Central memory CD8-positive, alpha-beta T cell (primary cell): Measurements from ENCODE around the gene HLA-G.
"Not testable (repeated sequence)": the region's sequence is repeated elsewhere in the genome, so short reads cannot be mapped to it uniquely, and the experiment has no call there.

Source experiments
- ATAC-seq: fragments of 150-1000 bp; cut with Tn5 transposase; replicated peaks from 2 replicates; pipeline ENCODE4 v1.10.0; 2022; ENCODE audit warnings: mild to moderate bottlenecking, moderate FRiP score, moderate number of reproducible peaks; ENCODE audit not compliant: poor library complexity, severe bottlenecking; ENCODE audit errors: extremely low read depth
- DNase-seq, 2 donors: peaks; one replicate each; pipeline ENCODE4 v3.0.0; 2021; ENCODE audit warnings: low spot score in 2 of 2
- H3K27ac Mint-ChIP-seq: one replicate; pipeline ENCODE4 v1.8.0; 2022; ENCODE audit warnings: low read depth, mild to moderate bottlenecking, moderate library complexity, mixed read lengths
- H3K27me3 Mint-ChIP-seq: one replicate; pipeline ENCODE4 v1.8.0; 2022; ENCODE audit warnings: mixed read lengths
- H3K36me3 Mint-ChIP-seq: one replicate; pipeline ENCODE4 v1.8.0; 2022; ENCODE audit warnings: mild to moderate bottlenecking, moderate library complexity, mixed read lengths; ENCODE audit not compliant: insufficient read depth
- H3K4me1 Mint-ChIP-seq: one replicate; pipeline ENCODE4 v1.8.0; 2022; ENCODE audit warnings: mixed read lengths
- H3K4me3 Mint-ChIP-seq: one replicate; pipeline ENCODE4 v1.8.0; 2022; ENCODE audit warnings: mild to moderate bottlenecking, moderate library complexity, mixed read lengths
- H3K9me3 Mint-ChIP-seq: one replicate; pipeline ENCODE4 v1.8.0; 2022; ENCODE audit warnings: mixed read lengths

Gene HLA-G

DNA sequence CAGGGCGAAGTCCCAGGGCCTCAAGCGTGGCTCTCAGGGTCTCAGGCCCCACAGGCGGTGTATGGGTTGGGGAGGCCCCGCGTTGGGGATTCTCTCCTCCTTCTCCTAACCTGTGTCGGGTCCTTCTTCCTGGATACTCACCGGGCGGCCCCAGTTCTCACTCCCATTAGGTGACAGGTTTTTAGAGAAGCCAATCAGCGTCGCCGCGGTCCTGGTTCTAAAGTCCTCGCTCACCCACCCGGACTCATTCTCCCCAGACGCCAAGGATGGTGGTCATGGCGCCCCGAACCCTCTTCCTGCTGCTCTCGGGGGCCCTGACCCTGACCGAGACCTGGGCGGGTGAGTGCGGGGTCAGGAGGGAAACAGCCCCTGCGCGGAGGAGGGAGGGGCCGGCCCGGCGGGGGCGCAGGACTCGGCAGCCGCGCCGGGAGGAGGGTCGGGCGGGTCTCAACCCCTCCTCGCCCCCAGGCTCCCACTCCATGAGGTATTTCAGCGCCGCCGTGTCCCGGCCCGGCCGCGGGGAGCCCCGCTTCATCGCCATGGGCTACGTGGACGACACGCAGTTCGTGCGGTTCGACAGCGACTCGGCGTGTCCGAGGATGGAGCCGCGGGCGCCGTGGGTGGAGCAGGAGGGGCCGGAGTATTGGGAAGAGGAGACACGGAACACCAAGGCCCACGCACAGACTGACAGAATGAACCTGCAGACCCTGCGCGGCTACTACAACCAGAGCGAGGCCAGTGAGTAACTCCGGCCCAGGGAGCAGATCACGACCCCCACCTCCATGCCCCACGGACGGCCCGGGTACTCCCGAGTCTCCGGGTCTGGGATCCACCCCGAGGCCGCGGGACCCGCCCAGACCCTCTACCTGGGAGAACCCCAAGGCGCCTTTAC is at the start of gene HLA-G:
TSS of gene HLA-G (plus strand) at position 247 of the 892 bp plus-strand sequence. CDS start at position 267, 20 bp downstream.
- peaks cover 85% of the 10 kb centered on the region for H3K27me3 Mint-ChIP-seq
- H3K4me3 Mint-ChIP-seq, result peak within 1 kb of the TSS; percentile 24
- H3K4me1 Mint-ChIP-seq, result no peaks in the 10 kb centered on the region
- ATAC-seq (no peak), DNase-seq (no peak)
- no peaks in the 10 kb centered on the region for H3K9me3 Mint-ChIP-seq
- H3K27ac Mint-ChIP-seq, result no peak within 1 kb of the TSS
- H3K36me3 Mint-ChIP-seq, result peaks cover 2% of the 10 kb centered on the region

DNA sequence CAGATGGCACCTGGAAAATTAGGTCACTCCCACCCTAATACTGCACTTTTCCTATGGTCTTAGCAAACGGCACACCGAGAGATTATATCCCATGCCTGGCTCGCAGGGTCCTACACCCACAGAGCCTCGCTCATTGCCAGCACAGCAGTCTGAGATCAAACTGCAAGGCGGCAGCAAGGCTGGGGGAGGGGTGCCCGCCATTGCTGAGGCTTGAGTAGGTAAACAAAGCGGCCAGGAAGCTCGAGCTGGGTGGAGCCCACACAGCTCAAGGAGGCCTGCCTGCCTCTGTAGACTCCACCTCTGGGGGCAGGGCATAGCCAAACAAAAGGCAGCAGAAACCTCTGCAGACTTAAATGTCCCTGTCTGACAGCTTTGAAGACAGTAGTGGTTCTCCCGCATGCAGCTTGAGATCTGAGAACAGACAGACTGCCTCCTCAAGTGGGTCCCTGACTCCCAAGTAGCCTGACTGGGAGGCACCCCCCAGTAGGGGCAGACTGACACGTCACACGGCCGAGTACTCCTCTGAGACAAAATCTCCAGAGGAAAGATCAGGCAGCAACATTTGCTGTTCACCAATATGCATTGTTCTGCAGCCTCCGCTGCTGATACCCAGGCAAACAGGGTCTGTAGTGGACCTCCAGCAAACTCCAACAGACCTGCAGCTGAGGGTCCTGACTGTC is 47.5 kb upstream of the HLA-G start:
- H3K9me3 Mint-ChIP-seq, DNase-seq, H3K4me1 Mint-ChIP-seq, ATAC-seq, H3K36me3 Mint-ChIP-seq, H3K4me3 Mint-ChIP-seq, H3K27ac Mint-ChIP-seq: not testable (repeated sequence)
- H3K27me3 Mint-ChIP-seq, result peaks cover 76% of the 10 kb centered on the region

DNA sequence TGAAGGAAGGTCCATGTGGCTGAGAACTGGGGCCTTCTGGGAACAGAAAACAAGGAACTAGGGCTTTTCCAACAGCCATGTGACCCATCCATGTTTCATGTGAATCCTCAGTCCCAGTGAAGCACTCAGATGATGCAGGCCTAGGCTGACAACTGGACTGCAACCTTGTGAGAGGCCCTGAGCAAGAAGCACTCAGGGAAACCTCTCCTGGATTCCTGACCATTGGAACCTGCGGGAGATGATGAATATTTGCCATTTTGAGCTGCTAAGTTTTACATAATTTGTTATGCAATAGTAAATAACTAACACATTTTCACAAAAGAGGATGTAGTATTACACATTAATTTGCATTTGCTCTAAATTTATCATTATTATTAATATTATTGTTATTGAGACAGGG is 38.4 kb upstream of the HLA-G start:
- ATAC-seq, result no peak
- Mint-ChIP-seq H3K4me1 (peaks cover 20% of the 10 kb centered on the region), H3K27me3 (peaks cover 37% of the 10 kb centered on the region), H3K36me3 (peaks cover 2% of the 10 kb centered on the region), H3K4me3 (no peak overlapping the region), H3K9me3 (no peaks in the 10 kb centered on the region), H3K27ac (no peak overlapping the region)
- DNase-seq, result no peak

GRCh38 chr6:29790626-29791025 is 37.0 kb upstream of the HLA-G start:
- Mint-ChIP-seq H3K27me3 (peaks cover 45% of the 10 kb centered on the region), H3K4me1 (peaks cover 20% of the 10 kb centered on the region), H3K4me3 (peak overlapping the region; percentile 86), H3K36me3 (peaks cover 2% of the 10 kb centered on the region), H3K9me3 (no peaks in the 10 kb centered on the region), H3K27ac (no peak overlapping the region)
- DNase-seq (no peak), ATAC-seq (no peak)

DNA sequence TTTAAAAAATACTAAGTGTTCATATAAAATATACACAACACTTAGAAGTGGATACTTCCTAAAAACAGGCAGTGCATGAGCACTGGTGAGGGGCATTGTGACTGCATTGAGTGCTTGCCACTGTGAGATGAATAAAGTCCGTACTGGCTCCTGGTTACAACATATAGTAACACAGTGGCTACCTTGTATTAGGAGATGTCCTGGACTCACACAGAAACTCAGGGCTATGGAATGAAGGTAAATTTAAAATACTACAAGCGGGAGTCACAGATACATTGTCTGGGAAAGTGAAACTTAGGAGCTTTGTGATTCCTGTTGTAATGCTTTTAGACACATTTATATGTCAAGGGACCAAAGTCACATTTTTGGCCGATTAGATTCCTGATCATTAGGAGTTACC is 36.5 kb upstream of the HLA-G start:
- Mint-ChIP-seq H3K9me3 (no peaks in the 10 kb centered on the region), H3K4me3 (peak overlapping the region; percentile 86), H3K27me3 (peaks cover 50% of the 10 kb centered on the region), H3K36me3 (peaks cover 2% of the 10 kb centered on the region), H3K27ac (no peak overlapping the region), H3K4me1 (peaks cover 20% of the 10 kb centered on the region)
- no peak for ATAC-seq
- no peak for DNase-seq

- Mint-ChIP-seq H3K27me3 (peaks cover 53% of the 10 kb centered on the region), H3K4me1 (peaks cover 20% of the 10 kb centered on the region), H3K27ac (no peak overlapping the region), H3K9me3 (no peaks in the 10 kb centered on the region), H3K36me3 (peaks cover 2% of the 10 kb centered on the region), H3K4me3 (peak overlapping the region; percentile 86)
- ATAC-seq (no peak), DNase-seq (no peak)
Observed at GRCh38 chr6:29791786-29792122, 35.9 kb upstream of the HLA-G start.

GRCh38 chr6:29792123-29793035 is 35.2 kb upstream of the HLA-G start:
- peaks cover 47% of the 10 kb centered on the region for H3K27me3 Mint-ChIP-seq
- no peaks in the 10 kb centered on the region for H3K9me3 Mint-ChIP-seq
- peak; percentile 44 to 58 for DNase-seq
- H3K4me1 Mint-ChIP-seq, result peaks cover 20% of the 10 kb centered on the region
- H3K27ac Mint-ChIP-seq, result peak overlapping the region; percentile 89
- peaks cover 2% of the 10 kb centered on the region for H3K36me3 Mint-ChIP-seq
- peak; percentile 81 for ATAC-seq
- H3K4me3 Mint-ChIP-seq, result peak overlapping the region; percentile 86

- Mint-ChIP-seq H3K27me3 (peaks cover 42% of the 10 kb centered on the region), H3K9me3 (no peaks in the 10 kb centered on the region), H3K4me1 (peaks cover 20% of the 10 kb centered on the region), H3K36me3 (peaks cover 2% of the 10 kb centered on the region), H3K27ac (peak overlapping the region; percentile 89), H3K4me3 (peak overlapping the region; percentile 86)
- ATAC-seq (no peak), DNase-seq (no peak)
Observed at GRCh38 chr6:29793036-29793356, 34.6 kb upstream of the HLA-G start.

GRCh38 chr6:29793796-29794195 is 33.8 kb upstream of the HLA-G start:
- Mint-ChIP-seq H3K4me3 (no peak overlapping the region), H3K27ac (no peak overlapping the region), H3K27me3 (peaks cover 45% of the 10 kb centered on the region)

GRCh38 chr6:29796026-29796425 is 31.6 kb upstream of the HLA-G start:
- no peak overlapping the region for H3K27ac Mint-ChIP-seq
- no peak overlapping the region for H3K4me3 Mint-ChIP-seq
- ATAC-seq (no peak), DNase-seq (no peak)
- H3K4me1 Mint-ChIP-seq, result peaks cover 20% of the 10 kb centered on the region
- H3K9me3 Mint-ChIP-seq, result no peaks in the 10 kb centered on the region
- peaks cover 2% of the 10 kb centered on the region for H3K36me3 Mint-ChIP-seq
- peaks cover 49% of the 10 kb centered on the region for H3K27me3 Mint-ChIP-seq

More at GRCh38 chr6:29793796-29794195, 33.8 kb upstream of the HLA-G start:
- H3K4me1 Mint-ChIP-seq, result peaks cover 20% of the 10 kb centered on the region
- no peaks in the 10 kb centered on the region for H3K9me3 Mint-ChIP-seq
- ATAC-seq (no peak), DNase-seq (no peak)
- H3K36me3 Mint-ChIP-seq, result peaks cover 2% of the 10 kb centered on the region

- no peak for ATAC-seq
- peaks cover 49% of the 10 kb centered on the region for H3K27me3 Mint-ChIP-seq
- no peaks in the 10 kb centered on the region for H3K9me3 Mint-ChIP-seq
- H3K36me3 Mint-ChIP-seq, result no peaks in the 10 kb centered on the region
- no peak overlapping the region for H3K27ac Mint-ChIP-seq
- no peak for DNase-seq
- no peak overlapping the region for H3K4me3 Mint-ChIP-seq
- H3K4me1 Mint-ChIP-seq, result peaks cover 10% of the 10 kb centered on the region
Observed at GRCh38 chr6:29797135-29797534, 30.5 kb upstream of the HLA-G start.

DNA sequence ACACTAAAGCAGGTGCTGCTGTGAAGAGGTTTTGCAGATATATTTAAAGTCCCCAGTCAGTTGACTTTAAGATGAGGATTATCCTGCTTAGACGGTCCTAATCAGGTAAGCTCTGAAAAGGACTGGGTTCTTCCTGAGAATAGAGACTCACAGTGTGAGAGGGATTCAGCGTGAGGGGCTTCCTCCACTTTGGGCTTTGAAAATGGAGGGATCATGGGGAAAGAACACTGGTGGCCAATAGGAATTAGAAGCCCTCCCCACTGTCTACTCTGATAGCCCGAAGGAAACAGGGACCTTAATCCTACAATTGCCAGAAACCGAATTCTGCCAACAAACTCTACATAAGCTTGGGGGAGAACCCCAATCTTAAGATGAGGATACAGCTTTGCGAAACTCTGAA is 29.7 kb upstream of the HLA-G start:
- Mint-ChIP-seq H3K4me1 (peaks cover 5% of the 10 kb centered on the region), H3K4me3 (no peak overlapping the region), H3K36me3 (no peaks in the 10 kb centered on the region), H3K27me3 (peaks cover 47% of the 10 kb centered on the region), H3K27ac (no peak overlapping the region), H3K9me3 (no peaks in the 10 kb centered on the region)
- ATAC-seq (no peak), DNase-seq (no peak)
